H9 (cell line): ENCODE data around the gene ZNF423. TPM values are rescaled to one million over a fixed set of nuclear protein-coding genes. Genes with fewer than 3 reads are reported as not detected.
A peak's percentile ranks its signal among the peaks of the same experiment; 100 is the strongest.

Experiments used
- DNase-seq: peaks from one replicate; pipeline ENCODE4 v3.0.0-alpha.2; 2017
- H2AFZ ChIP-seq: one replicate; pipeline ENCODE4 v1.6.1; 2013; ENCODE audit warnings: mild to moderate bottlenecking, low read length, control low read depth, moderate library complexity
- H2AK5ac ChIP-seq: 2 replicates; pipeline ENCODE4 v1.6.1; 2013; ENCODE audit warnings: low read length, control low read depth, mixed read lengths; ENCODE audit not compliant: insufficient read length
- H2BK120ac ChIP-seq: one replicate; pipeline ENCODE4 v1.6.1; 2013; ENCODE audit warnings: low read depth, mild to moderate bottlenecking, low read length, control low read depth, inconsistent platforms; ENCODE audit not compliant: poor library complexity, severe bottlenecking
- H2BK12ac ChIP-seq: 2 replicates; pipeline ENCODE4 v1.6.1; 2013; ENCODE audit warnings: low read length, control low read depth, mixed read lengths, low read depth; ENCODE audit not compliant: insufficient read length
- H2BK15ac ChIP-seq: 2 replicates; pipeline ENCODE4 v1.6.1; 2013; ENCODE audit warnings: low read depth, low read length, control low read depth
- H2BK20ac ChIP-seq: one replicate; pipeline ENCODE4 v1.6.1; 2013; ENCODE audit warnings: low read depth, mild to moderate bottlenecking, low read length, control low read depth, inconsistent platforms; ENCODE audit not compliant: poor library complexity, severe bottlenecking
- H2BK5ac ChIP-seq: 2 replicates; pipeline ENCODE4 v1.6.1; 2013; ENCODE audit warnings: low read length, control low read depth, mixed read lengths; ENCODE audit not compliant: insufficient read length
- H3K14ac ChIP-seq: 2 replicates; pipeline ENCODE4 v1.6.1; 2013; ENCODE audit warnings: low read length, control low read depth; ENCODE audit not compliant: insufficient read depth
- H3K18ac ChIP-seq: 2 replicates; pipeline ENCODE4 v1.6.1; 2013; ENCODE audit warnings: low read depth, mild to moderate bottlenecking, mixed read lengths, low read length, control low read depth; ENCODE audit not compliant: insufficient read length
- H3K23ac ChIP-seq: 2 replicates; pipeline ENCODE4 v1.6.1; 2013; ENCODE audit warnings: low read length, control low read depth, mixed read lengths, low read depth; ENCODE audit not compliant: insufficient read length
- H3K23me2 ChIP-seq: 2 replicates; pipeline ENCODE4 v1.6.1; 2013; ENCODE audit warnings: low read depth, mild to moderate bottlenecking, mixed read lengths, low read length, control low read depth; ENCODE audit not compliant: insufficient read length, poor library complexity, severe bottlenecking
- H3K27ac ChIP-seq: 2 replicates; pipeline ENCODE4 v1.5.1; 2013; ENCODE audit warnings: low read length, control low read depth, mixed read lengths, low read depth; ENCODE audit not compliant: insufficient read length
- H3K27me3 ChIP-seq: 2 replicates; pipeline ENCODE4 v1.6.1; 2013; ENCODE audit warnings: low read length, control low read depth, inconsistent platforms; ENCODE audit not compliant: insufficient read depth
- H3K4ac ChIP-seq: 2 replicates; pipeline ENCODE4 v1.6.1; 2013; ENCODE audit warnings: low read depth, mild to moderate bottlenecking, control low read depth, inconsistent platforms, low read length, moderate library complexity
- H3K4me1 ChIP-seq: 2 replicates; pipeline ENCODE4 v1.6.1; 2013; ENCODE audit warnings: low read length, control low read depth, inconsistent platforms; ENCODE audit not compliant: insufficient read depth
- H3K4me2 ChIP-seq: 2 replicates; pipeline ENCODE4 v1.6.1; 2013; ENCODE audit warnings: low read length, control low read depth, mixed read lengths; ENCODE audit not compliant: insufficient read length, insufficient read depth
- H3K56ac ChIP-seq: 2 replicates; pipeline ENCODE4 v1.6.1; 2013; ENCODE audit warnings: low read depth, mild to moderate bottlenecking, mixed read lengths, low read length, control low read depth; ENCODE audit not compliant: insufficient read length
- H3K79me1 ChIP-seq: 2 replicates; pipeline ENCODE4 v1.6.1; 2013; ENCODE audit warnings: low read depth, mild to moderate bottlenecking, moderate library complexity, low read length, control low read depth, inconsistent platforms; ENCODE audit not compliant: insufficient read depth, poor library complexity, severe bottlenecking
- H3K79me2 ChIP-seq: 2 replicates; pipeline ENCODE4 v1.6.1; 2013; ENCODE audit warnings: low read length, control low read depth, inconsistent platforms; ENCODE audit not compliant: insufficient read depth
- H3K9ac ChIP-seq: 2 replicates; pipeline ENCODE4 v1.6.1; 2013; ENCODE audit warnings: low read length, control low read depth, mixed read lengths; ENCODE audit not compliant: insufficient read length; ENCODE audit errors: extremely low read depth
- H3K9me3 ChIP-seq: one replicate; pipeline ENCODE4 v1.6.1; 2013; ENCODE audit warnings: low read depth, low read length, inconsistent platforms; ENCODE audit not compliant: control insufficient read depth
- H3T11ph ChIP-seq: one replicate; pipeline ENCODE4 v1.6.1; 2013; ENCODE audit warnings: mild to moderate bottlenecking, low read length, control low read depth, inconsistent platforms
- H4K20me1 ChIP-seq: one replicate; pipeline ENCODE4 v1.6.1; 2013; ENCODE audit not compliant: control insufficient read depth, insufficient read length, insufficient read depth
- H4K5ac ChIP-seq: 2 replicates; pipeline ENCODE4 v1.6.1; 2013; ENCODE audit warnings: low read depth, mild to moderate bottlenecking, mixed read lengths, low read length, control low read depth; ENCODE audit not compliant: insufficient read length
- H4K8ac ChIP-seq: replicated peaks from 2 replicates; pipeline ENCODE4 v1.6.1; 2013; ENCODE audit warnings: low read length, control low read depth, mixed read lengths, low read depth; ENCODE audit not compliant: insufficient read length
- H4K91ac ChIP-seq: 2 replicates; pipeline ENCODE4 v1.6.1; 2013; ENCODE audit warnings: low read depth, mild to moderate bottlenecking, moderate library complexity, mixed read lengths, low read length, control low read depth; ENCODE audit not compliant: insufficient read length
- H3K27ac Mint-ChIP-seq, 3 experiments: 2 replicates in 2 of 3; 3 replicates in 1 of 3; pipeline ENCODE4 v1.8.0; 2020 to 2021; ENCODE audit warnings: mixed read lengths in 3 of 3, mild to moderate bottlenecking in 1 of 3, moderate library complexity in 1 of 3
- H3K27me3 Mint-ChIP-seq: 2 replicates; pipeline ENCODE4 v1.8.0; 2021; ENCODE audit warnings: low read depth, mild to moderate bottlenecking, moderate library complexity, mixed read lengths
- H3K36me3 Mint-ChIP-seq, 3 experiments: 2 replicates in 2 of 3; 3 replicates in 1 of 3; pipeline ENCODE4 v1.8.0; 2020 to 2021; ENCODE audit warnings: low read depth in 3 of 3, mixed read lengths in 3 of 3; ENCODE audit not compliant: insufficient read depth in 1 of 3
- H3K4me1 Mint-ChIP-seq, 2 experiments: 2 replicates each; pipeline ENCODE4 v1.8.0; 2020; ENCODE audit warnings: mixed read lengths in 2 of 2
- H3K4me3 Mint-ChIP-seq, 2 experiments: 2 replicates in 1 of 2; 3 replicates in 1 of 2; pipeline ENCODE4 v1.8.0; 2020 to 2021; ENCODE audit warnings: mild to moderate bottlenecking in 2 of 2, mixed read lengths in 2 of 2, moderate library complexity in 1 of 2
- H3K9me3 Mint-ChIP-seq, 2 experiments: 2 replicates in 1 of 2; 3 replicates in 1 of 2; pipeline ENCODE4 v1.8.0; 2020; ENCODE audit warnings: mild to moderate bottlenecking in 2 of 2, mixed read lengths in 2 of 2, moderate library complexity in 1 of 2
- WGBS: extraction: QIAGEN DNeasy Blood & Tissue Kit; methylation state at CpG from one replicate; pipeline ENCODE4 v1.1.7; 2013; ENCODE audit warnings: missing lambda C conversion rate, low lambda C conversion rate, mixed read lengths; ENCODE audit not compliant: insufficient read length; ENCODE audit errors: extremely low coverage; 5-methylcytosine and 5-hydroxymethylcytosine counted together
- total RNA-seq: library from RNA; stranded (reverse); gene quantifications from 2 replicates; pipeline ENCODE4 v1.2.1, GENCODE V29; 2021
- TF ChIP-seq, protein P1 (sequence below): fragments of 200-600 bp; sonication (generic); conservative IDR thresholded peaks from 3 replicates; pipeline ENCODE4 v1.8.0; 2021; ENCODE audit warnings: antibody characterized with exemption, mild to moderate bottlenecking

The ZNF423 gene
- total RNA-seq, 1 experiment from 2014 or later = 51.5 TPM

DNA sequence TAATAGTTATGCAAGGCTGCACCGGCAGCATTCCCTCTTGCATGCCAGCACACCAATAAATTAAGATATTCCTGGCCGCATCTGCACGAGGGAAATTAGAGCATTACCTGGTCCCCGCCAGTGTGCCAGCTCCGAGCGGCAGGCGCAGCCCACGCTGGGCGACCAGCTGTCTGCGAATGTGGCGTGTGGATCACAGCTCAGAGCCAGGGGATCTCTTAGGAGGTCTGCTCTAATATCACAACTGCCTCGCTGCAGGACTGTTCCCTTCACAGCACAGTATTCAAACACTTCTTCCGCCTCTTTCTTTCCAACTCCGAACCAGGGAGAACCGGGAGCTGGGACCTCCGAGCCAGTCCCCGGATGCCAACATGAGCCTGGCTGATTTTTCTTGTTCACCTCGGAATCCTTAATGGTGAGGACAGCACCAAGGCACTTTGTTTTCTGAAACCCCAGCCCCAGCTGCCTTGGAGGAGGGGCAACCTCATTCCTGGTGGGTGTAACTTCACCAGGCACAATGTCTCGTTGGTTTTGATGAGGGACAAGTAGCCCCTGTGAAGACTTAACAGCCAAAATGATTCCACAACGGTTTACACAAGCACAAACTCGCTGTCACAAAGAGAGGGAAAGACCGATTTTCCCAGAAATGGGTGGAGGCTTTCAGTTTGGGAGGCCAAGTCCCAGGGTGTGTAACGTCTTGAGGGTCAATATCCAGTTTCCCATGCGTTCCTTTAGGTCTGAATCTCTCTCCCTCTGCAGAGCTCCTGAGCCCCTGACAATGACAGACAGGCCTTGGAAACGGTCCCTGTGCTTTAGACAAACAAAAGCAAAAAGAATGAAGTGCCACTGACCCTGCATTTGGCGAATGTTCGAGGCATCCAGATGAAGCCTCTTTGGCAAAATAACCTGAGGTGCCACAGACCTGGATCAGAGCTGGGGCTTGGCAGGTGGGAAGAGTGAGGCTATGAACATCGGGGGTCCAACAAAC lies 269.2 kb downstream of the ZNF423 start:
- no peak overlapping the region for H2BK12ac ChIP-seq
- H3K4me2 ChIP-seq = no peak overlapping the region
- no peak for DNase-seq
- H3K14ac ChIP-seq = no peak overlapping the region
- H3K27me3 ChIP-seq = no peaks in the 10 kb centered on the region
- H2BK20ac ChIP-seq = no peak overlapping the region
- H3K23me2 ChIP-seq = no peaks in the 10 kb centered on the region
- TF ChIP-seq, protein P1, sequence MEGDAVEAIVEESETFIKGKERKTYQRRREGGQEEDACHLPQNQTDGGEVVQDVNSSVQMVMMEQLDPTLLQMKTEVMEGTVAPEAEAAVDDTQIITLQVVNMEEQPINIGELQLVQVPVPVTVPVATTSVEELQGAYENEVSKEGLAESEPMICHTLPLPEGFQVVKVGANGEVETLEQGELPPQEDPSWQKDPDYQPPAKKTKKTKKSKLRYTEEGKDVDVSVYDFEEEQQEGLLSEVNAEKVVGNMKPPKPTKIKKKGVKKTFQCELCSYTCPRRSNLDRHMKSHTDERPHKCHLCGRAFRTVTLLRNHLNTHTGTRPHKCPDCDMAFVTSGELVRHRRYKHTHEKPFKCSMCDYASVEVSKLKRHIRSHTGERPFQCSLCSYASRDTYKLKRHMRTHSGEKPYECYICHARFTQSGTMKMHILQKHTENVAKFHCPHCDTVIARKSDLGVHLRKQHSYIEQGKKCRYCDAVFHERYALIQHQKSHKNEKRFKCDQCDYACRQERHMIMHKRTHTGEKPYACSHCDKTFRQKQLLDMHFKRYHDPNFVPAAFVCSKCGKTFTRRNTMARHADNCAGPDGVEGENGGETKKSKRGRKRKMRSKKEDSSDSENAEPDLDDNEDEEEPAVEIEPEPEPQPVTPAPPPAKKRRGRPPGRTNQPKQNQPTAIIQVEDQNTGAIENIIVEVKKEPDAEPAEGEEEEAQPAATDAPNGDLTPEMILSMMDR = no peak
- no peak overlapping the region for H2BK5ac ChIP-seq
- no peak overlapping the region for H2AK5ac ChIP-seq
- no peaks in the 10 kb centered on the region for H4K20me1 ChIP-seq
- H3K27ac ChIP-seq = no peak overlapping the region
- H4K91ac ChIP-seq = no peak overlapping the region
- no peak overlapping the region for H2BK15ac ChIP-seq
- Mint-ChIP-seq H3K27me3 (no peaks in the 10 kb centered on the region), H3K27ac (peak overlapping the region; percentile 49 to 81 (median 59); a peak in 6 of 7 replicates), H3K9me3 (no peaks in the 10 kb centered on the region; a peak in 1 of 5 replicates), H3K36me3 (no peaks in the 10 kb centered on the region), H3K4me1 (peaks cover 59 to 67% of the 10 kb centered on the region in 2 experiments), H3K4me3 (no peak overlapping the region; a peak in 1 of 5 replicates)
- peak overlapping the region; percentile 30 for H3K18ac ChIP-seq
- H3K4ac ChIP-seq = no peak overlapping the region
- no peaks in the 10 kb centered on the region for H3K79me2 ChIP-seq
- no peak overlapping the region for H2AFZ ChIP-seq
- no peak overlapping the region for H3K56ac ChIP-seq
- no peak overlapping the region for H3K23ac ChIP-seq
- no peak overlapping the region for H4K8ac ChIP-seq
- H2BK120ac ChIP-seq = no peak overlapping the region
- no peak overlapping the region for H4K5ac ChIP-seq
- H3K9ac ChIP-seq = no peak overlapping the region
- no peaks in the 10 kb centered on the region for H3K79me1 ChIP-seq
- no peaks in the 10 kb centered on the region for H3K9me3 ChIP-seq
- WGBS = no CpG with 5 or more reads among the region's 28 CpGs
- H3K4me1 ChIP-seq = peaks cover 6% of the 10 kb centered on the region; the same call in 1 of the 2 replicates
- no peak overlapping the region for H3T11ph ChIP-seq
